ENCODE measurements around the gene ALPP.

Gene ALPP

DNA sequence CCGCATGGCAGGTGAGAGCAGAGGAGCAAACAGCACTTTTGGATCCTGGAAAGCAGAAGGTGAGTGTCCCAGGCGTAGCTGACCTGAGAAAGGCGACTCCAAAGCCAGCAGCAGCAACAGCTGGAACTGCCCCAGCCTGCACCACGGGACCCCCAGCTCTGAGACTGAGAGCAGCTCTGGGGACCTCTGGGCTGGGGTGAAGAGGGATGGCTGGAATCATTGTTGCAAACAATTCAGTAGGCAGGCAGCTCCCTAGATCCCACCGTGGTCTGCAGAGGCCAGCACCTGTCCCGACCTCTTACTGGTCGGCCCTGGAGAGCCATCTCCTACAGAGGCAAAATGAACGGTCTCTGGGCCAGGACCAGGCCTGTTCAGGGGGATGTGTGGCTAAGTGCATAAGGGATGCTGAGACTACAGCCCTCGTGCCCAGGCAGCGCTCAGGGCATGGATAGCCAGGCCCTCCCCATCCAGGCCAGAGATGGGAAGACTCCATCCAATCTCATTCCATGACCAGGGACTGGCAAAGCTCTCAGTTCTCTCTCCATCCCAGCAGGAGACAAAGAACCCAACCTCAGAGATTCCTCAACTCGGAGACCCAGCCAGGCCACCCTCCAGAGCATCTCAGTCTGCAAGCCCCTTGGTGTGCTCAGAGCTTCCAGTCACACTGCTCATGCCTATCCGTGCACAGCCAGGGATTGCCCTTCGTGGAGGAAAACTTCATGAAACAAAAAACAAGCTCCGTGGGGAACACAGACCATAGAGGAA, 38.2 kb upstream of the ALPP start:
- DNase-seq = no peak

DNA sequence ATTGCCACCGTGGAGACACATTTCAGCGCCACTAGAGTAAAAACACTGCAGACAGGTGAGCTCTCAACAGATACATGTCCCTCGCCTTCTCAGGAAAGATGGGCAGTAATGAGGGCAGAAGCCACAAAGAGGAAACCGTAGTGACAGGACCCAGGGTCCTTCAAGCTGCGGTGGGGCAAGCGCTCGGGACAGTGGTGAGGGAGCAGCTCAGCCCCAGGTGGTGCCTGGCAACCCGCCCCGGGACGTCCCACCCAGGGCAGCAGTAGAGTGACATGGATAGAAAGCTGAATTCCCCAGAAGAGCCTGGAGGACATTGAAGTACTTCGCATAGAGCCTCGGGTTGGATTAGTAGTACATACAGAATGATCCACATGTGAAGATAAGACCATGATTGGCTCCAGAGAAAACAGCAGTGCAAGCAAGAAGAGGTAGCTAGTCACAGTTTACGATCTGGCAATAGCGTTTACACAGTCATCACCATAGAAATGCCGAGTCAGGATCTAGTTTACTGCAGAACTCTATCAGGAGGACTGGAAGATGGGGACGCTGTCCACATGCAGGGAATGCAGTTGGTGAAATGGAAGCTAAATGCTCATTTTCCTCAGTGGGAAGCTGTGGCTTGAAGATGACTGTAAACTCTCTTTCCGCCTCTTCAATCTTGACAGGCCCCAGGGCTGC, 37.4 kb upstream of the ALPP start:
- no peak for DNase-seq

DNA sequence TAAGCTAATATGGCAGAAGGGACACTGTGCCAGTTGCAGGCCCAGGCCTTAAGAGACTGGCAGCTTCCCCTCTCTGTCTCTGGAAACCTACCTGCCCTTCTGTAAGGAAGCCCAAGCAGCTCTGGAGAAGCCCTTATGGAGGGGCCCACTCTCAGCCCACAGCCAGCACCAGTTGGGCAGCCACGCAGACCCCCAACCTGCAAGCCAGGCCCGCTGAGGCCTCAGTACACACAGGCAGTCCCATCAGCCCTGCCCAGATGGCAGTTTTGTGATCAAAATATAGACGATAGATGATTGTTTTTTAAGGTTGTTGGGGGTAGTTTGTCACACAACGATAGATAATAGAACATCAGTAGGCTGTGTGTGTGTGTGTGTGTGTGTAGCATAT, 36.8 kb upstream of the ALPP start:
- no peak for DNase-seq

DNA sequence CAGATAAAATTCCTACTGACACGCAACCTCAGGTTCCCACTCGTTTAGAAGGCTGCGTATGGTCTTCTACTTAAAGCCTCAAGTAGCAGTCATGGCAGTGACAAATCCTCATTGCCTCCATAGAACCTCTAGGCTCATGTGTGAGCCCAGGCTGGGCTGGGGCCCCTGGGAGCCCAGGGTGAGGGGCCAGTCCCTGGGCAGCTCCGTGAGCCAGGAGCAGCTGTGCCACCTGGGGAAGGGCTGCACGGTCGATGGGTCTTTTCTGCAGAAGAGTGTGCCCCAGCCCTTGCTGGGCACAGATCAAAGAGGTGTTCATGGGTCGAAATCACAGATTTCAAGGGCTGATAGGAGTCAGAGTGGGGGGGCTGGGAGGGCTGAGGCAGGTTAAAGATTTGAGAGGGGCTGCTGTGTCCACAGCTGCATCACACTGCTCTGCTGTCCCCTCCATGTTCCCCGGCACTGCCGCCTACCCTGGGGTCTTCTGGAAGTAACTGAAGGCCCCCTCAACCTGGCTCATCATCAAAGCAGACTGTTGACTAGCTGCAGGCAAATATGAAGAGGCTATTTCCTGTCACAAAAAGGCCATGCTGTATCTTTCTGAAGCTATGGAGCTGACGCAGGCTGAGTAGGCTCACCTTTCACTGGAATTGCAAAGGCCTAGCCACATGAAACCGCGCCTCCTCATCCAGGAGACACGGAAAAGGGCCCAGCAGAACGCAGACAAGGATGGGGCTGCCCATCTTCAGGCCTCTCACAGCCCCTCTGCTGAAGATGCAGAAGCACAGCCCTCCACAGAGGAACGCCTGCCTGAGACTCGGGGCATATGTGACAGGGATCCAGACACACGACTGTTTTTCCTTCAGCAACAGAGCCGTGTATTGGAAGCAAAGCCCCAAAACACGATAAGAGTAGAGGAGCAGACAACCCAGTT, 35.7 kb upstream of the ALPP start:
- DNase-seq = no peak

DNA sequence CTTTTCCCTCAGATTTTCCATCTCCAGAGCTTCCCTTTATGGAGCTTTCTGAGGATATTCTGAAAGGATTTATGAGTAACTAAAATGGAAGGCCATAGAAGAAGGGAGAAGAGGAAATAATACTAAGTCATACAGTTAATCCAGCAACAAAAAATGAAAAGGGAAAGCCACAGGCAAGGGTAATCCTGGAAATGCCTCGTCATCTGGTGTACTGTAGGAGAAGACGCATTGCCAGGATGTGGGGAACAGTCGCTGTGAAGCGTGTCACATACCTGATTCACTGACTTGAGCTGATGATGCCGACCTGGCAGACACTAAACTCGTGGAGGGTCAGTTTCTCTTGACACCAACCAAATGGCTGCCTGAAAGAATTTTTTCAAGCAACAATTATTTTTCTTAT, 34.7 kb upstream of the ALPP start:
- DNase-seq = no peak

DNA sequence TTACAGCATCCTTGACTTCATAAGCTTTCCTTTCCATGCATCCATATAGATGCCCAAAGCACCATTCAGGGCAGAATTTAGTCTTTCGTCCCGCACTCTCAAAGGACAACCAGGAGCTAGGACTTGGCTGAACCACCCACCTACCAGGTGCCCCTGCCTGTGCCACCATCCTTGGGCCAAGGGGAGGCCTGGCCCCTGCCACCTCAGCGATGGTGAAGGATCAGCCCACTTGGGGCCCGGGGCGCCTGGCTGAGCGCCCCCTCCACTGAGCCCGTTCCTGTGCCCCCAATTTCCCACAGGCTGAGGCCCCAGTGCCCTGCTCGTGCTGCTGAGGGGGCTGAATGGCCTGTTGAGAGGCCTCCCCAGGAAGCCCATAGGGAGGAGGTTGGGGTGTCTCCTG, 33.3 kb upstream of the ALPP start:
- no peak for DNase-seq

DNA sequence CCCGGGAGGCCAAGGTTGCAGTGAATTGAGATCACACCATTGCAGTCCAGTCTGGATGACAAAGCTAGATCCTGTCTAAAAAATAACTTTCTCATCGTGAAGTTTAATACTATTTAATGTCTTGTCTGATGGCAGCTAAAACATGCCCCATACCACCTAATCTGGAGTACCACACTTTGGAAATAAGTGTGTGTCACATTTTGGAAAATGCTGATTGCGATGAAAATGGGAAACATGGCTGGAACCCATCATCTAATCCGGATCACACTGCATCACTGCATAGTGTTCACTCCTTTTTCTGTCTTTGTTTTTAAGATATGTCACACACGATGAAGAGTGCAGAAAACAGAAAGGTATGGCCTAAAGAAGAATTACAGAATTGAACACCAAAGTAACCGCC, 31.2 kb upstream of the ALPP start:
- DNase-seq = no peak

DNA sequence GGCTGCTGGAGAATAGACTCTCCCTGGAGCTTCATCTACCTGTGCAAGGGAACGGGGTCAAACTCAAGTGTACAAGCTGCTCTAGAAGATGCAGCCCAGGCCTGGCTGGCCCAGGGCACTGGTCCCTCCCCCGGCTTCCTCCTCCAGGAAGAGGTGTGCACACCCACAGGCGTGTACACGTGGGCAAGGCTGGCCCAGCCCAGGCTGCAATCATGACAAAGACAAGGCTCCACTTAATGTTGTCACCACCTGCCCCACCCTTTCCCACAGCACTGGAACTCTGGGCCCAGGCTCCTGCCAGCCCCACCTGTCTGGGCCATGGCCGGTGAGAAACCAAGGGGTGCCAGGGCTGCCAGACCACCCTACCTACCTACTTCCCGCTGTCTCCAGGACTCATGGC, 29.6 kb upstream of the ALPP start:
- no peak for DNase-seq

DNA sequence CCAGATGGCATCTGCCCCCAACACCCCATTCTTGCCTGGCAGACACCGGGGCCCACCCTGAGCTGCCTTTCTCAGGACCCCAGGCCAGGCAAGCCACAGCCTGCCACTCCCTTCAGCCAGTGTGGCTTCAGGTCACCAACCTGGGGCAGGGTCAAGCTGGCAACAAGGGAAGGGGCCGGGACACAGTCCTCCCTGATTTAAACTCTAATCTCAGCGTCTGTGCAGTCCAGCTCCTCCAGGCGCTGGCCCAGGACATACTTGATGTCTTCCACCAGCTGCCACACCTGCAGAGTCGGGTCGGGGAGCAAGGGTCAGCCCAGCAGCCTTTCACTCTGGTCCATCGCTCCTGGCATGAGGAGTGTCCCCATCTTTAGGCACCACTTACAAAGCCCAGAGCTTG, 29.0 kb upstream of the ALPP start:
- DNase-seq = no peak

DNA sequence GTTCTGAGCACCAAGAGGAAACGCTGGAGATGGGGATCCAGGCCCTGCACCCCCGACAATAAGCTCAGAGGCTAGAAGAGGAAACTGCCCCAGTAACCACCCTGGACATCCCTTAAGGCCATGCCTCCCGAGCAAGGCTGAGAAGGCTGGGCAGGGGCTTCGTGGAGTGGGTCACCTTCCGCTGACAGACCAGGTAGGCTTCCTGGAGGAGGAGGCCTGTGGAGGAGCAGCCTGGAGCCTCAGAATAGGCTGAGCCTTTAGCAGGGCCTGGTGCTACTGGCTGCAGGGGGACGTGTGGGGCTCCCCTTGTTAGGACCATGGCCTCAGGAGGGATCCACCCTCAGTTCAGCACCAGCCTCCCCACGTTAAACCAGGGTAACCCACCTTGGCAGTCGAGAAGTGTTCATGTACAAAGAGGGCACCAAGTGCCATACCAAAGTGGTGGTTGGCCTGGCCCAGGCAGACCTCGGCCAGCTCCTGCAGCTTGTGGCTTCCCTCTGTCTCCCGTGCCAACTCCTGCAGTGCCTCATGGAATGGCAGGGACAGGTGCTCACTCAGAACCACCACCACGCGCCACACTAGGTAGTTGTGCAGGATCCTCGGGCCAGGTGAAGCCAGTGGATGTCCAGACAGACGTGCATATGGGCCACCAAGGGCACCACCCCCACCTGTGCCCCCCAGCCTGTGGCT, 28.5 kb upstream of the ALPP start:
- no peak for DNase-seq

DNA sequence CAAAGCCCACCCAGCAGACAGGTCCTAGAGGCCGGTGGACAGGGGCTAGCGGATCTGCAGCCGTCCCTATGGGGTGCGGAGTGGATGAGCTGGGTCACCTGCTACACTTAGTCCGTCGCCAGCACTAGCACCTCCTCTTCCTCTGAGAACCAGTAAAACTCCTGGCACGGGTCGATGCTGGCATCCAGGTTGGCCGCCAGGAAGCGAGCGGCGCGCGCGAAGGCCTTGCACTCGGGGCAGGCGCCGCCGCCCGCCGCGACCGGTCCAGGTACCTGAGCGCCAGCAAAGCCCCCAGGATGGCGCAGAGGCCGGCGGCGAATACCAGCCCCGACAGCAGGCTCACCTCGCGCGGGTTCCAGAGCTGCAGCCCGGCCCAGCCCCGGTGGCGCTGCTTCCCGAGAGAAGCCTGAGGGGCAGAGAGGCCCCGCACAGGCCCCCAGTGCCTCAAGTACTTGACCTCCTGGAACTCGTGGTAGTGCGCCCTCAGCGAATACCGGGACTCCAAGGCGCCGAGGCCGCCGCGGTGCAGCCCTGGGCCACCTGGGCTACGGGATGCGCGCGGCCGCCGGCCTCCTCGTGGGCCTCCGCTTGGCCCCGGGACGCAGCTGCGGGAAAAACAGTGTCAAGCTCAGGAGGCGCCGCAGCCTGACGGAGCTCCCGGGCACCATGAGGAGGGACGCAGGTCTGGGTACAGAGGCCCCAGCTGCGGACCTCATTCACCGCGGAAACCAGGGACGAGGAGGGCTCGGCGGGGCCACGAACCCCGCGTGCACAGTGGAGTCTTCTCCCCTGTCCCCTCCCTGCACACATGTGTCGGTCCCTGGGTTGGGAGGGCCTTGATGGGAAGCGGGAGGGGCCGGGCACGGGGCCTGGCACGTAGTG, 27.5 kb upstream of the ALPP start:
- no peak for DNase-seq

DNA sequence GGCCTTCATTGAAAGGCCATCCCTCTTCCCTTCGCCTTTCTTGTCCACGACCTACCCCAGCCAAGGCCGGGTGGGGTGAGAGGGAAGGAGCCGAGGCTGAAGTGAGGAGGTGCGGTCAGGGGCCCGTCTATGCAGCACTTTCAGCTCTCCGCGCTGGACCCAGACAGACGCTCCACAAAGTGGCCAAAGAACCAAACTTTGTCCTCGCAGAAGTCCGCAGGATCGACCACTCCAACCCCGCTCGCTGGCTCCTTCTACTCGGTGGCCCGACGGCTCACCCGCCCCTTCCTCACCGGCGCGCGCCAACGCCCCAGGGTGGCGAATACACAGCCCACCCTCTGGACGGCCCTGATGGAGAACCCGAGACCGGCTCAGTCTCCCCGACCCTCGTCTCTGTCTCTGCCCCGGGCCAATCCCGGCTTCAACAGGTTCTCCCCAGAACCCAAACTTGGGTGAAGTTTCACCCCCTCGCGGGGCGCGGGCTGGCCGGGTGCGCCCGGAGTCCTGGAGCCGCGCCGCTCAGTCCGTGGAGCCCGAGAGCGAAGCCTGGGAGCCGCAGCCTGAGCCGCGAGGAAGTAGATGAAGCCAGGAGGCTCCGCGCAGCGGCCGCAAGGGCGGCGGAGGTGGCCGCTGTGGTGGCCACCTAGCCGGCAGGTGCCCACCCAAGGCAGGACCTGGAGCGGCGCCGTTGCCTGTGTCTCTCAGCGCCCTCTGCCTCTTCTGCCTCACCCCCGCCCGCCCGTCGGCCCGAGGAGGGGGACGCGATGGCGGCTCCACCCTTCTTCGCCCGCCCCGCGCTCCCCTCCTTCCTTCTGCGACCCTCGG, 26.7 kb upstream of the ALPP start:
- no peak for DNase-seq

DNA sequence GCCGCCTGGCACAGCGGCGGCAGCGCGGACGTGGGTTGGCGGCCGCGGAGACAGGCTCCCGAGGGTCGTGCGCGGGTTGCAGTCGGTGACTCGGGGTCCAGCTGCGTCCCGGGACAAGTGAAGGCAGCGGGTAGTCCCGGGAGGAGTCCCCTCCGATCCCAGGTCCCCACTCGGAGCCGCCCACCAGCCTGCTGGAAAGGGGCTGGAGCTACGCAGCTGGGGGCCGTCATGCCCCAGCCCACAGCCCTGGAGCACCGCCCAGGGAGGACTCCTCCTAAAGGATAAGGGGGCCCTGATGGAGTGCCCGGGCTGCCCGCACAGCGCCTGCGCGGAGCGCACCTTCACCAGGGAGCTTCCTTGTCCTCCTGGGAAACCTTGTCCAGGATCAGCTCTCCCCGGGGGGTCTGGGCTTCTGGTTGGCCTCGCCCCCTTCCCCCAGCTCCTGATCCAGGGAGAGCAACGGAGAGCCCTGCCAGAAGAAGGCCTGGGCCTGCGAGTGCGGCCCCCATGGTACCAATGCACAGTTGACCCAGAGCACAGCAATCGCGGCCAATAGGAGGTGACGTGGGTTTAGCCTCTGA, 25.9 kb upstream of the ALPP start:
- no peak for DNase-seq

DNA sequence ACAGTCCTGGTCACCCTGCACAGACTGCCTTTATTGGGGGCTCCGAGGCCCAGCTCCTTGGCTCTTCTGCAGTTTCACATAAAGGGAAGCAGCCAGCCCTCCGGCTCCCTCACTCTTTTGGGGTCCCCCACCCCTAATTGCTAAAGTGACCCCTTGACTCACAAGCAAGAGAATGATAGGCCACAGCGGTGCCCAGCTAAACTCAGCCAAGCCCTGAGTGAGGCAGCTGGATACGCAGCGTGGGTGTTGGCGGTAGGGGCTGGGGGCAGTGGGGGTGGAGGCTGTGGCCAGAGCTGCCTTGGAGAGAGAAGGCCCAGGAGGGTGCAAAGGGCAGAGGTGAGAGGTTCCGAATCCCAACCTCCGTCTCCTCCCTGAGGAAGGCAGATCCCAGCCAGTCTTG, 25.5 kb upstream of the ALPP start:
- DNase-seq = no peak

DNA sequence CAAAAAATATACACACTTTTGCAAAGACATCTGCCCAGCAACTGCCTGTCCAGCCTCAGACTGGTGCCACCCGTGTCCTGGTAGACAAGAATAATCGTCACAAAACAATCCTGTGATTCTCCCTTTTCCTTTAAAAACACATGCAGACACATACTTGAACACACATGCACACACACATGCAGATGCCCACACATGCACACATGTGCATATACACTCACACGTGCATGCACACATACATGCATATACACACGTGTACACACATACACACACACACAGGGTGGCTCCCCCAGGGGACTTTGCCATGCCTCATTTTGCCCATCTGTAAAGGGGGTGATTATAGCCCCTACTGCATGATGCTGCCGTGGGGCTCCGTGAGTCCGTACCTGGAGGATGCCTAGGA, 24.9 kb upstream of the ALPP start:
- no peak for DNase-seq

DNA sequence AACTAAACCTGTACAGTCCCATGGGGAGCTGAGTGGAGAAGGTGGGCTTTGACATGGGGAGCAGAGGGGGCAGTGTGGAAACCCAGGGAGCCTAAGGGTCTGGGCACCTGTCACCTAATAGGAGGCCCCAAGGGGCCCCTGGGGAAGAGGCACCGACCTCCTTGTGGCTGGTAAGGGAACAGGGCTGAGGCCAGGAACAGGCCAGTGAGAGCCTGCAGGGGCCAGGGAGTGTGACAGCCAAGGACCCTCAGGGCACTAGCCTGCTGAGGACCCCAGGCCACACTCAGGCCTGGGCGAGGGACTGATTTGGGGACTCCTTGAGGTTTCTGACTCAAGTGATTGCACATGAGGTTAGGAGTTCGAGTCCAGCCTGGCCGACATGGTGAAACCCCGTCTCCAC, 24.5 kb upstream of the ALPP start:
- DNase-seq = no peak

DNA sequence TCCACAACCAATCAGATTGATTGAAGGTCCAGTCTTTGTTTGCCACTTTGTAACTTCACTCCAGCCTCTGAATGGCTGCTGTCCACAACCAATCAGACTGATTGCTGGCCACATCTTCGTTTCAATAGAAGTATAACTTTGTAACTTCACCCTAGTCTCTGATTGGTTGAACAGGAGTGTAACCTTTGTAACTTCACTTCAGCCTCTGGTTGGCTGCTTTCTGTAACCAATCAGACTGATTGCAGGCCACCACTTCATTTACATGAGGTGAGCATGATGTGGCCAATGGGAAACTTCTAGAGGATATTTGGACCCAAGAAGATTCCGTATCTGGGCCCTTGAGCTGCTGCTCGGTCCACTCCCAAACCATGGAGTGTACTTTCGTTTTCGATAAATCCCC, 16.9 kb upstream of the ALPP start:
- no peak for DNase-seq

DNA sequence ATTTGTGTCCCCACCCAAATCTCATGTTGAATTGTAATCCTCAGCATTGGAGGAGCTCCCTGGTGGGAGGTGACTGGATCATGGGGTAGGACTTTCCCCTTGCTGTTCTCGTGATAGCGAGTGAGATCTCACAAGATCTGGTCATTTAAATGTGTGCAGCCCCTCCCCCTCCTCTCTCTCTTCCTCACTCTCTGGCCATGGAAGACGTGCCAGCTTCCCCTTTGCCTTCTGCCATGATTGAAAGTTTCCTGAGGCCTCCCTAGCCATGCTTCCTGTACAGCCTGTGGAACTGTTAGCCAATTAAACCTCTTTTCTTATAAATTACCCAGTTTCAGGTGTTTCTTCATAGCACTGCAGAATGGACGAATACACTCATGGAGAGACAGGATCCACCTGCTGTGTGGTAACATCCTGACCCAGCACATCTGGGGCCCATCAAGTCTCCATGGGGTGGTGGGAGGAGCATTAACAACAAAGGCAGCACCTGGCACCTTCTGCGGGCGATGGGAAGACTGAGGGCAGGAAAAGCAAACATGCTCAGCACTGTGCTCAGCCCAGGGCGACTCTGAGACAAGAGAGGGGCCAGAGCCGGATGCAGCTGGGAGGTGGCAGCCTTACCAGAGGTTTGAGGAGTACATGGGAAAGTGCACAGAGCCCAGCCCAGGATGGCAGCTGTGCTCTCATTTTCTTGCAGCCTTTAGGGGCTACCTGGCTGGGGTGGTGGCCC, 16.2 kb upstream of the ALPP start:
- no peak for DNase-seq

Measured in nucleus accumbens (tissue), 56 donors.